SK-N-MC (cell line): ENCODE data around the gene TYW1B.

ENCODE experiments used
- EZH2 ChIP-seq: fragments of 200-600 bp; sonication (generic); IDR thresholded peaks from one replicate; pipeline ENCODE4 v1.6.1; 2017; ENCODE audit warnings: antibody characterized with exemption
- FOXP2 ChIP-seq: optimal IDR thresholded peaks from 2 replicates; pipeline ENCODE3; 2011; ENCODE audit warnings: mild to moderate bottlenecking, moderate library complexity; ENCODE audit not compliant: insufficient read depth; ENCODE audit errors: extremely low read length, control extremely low read depth
- POLR2AphosphoS5 ChIP-seq: IDR thresholded peaks from 2 replicates; pipeline ENCODE4 v1.6.1; 2012; ENCODE audit warnings: mild to moderate bottlenecking, low read depth, low read length, borderline replicate concordance

GRCh38 chr7:72622532-72622931 lies 205.5 kb downstream of the TYW1B start:
- no peak for TF ChIP-seq EZH2
- TF ChIP-seq POLR2AphosphoS5: no peak
- no peak for TF ChIP-seq FOXP2
